LNCaP clone FGC (cell line): ENCODE results near the gene LRRC43.

ENCODE experiments used
- DNase-seq: peaks from one replicate; pipeline ENCODE4 v3.0.0-alpha.2; 2011; ENCODE audit warnings: low read depth
- H3K4me3 ChIP-seq: 2 replicates; pipeline ENCODE4 v1.5.1; 2011; ENCODE audit warnings: mild to moderate bottlenecking, low read depth, low read length, control low read depth
- CTCF ChIP-seq: IDR thresholded peaks from 2 replicates; pipeline ENCODE4 v1.5.1; 2012; ENCODE audit warnings: mild to moderate bottlenecking; ENCODE audit not compliant: control insufficient read depth, insufficient read depth; ENCODE audit errors: extremely low read depth

Gene LRRC43

GRCh38 chr12:122155705-122156104 is 27.2 kb upstream of the LRRC43 start:
- no peak for TF ChIP-seq CTCF
- DNase-seq: no peak
- no peak overlapping the region for H3K4me3 ChIP-seq

GRCh38 chr12:122158700-122159285 is 24.1 kb upstream of the LRRC43 start:
- H3K4me3 ChIP-seq: no peak overlapping the region
- DNase-seq: no peak
- TF ChIP-seq CTCF: no peak

GRCh38 chr12:122159882-122160281 is 23.0 kb upstream of the LRRC43 start:
- DNase-seq: no peak
- no peak overlapping the region for H3K4me3 ChIP-seq
- 0 out of 2 replicates have a peak, but pooled peaks have one; percentile 3 for TF ChIP-seq CTCF

GRCh38 chr12:122160761-122161160 is 22.2 kb upstream of the LRRC43 start:
- DNase-seq: no peak
- no peak for TF ChIP-seq CTCF
- no peak overlapping the region for H3K4me3 ChIP-seq

GRCh38 chr12:122161682-122162081 is 21.2 kb upstream of the LRRC43 start:
- no peak overlapping the region for H3K4me3 ChIP-seq
- TF ChIP-seq CTCF: no peak
- no peak for DNase-seq

GRCh38 chr12:122162976-122163375 is 19.9 kb upstream of the LRRC43 start:
- no peak overlapping the region for H3K4me3 ChIP-seq
- TF ChIP-seq CTCF: no peak

More at GRCh38 chr12:122162976-122163375, 19.9 kb upstream of the LRRC43 start:
- DNase-seq: no peak
